Activated naive CD8-positive, alpha-beta T cell treated with anti-CD3 and anti-CD28 coated beads for 36 hours (primary cell): ENCODE measurements around the gene TRPM5. TPM values are rescaled to one million over a fixed set of nuclear protein-coding genes. Genes with fewer than 3 reads are reported as not detected.
A peak's percentile ranks its signal among the peaks of the same experiment; 100 is the strongest.
"Not testable (repeated sequence)": the region's sequence is repeated elsewhere in the genome, so short reads cannot be mapped to it uniquely, and the experiment has no call there.

Source experiments
- DNase-seq: peaks from one replicate; pipeline ENCODE4 v3.0.0; 2021
- H3K27ac Mint-ChIP-seq: one replicate; pipeline ENCODE4 v1.8.0; 2022; ENCODE audit warnings: mild to moderate bottlenecking, moderate library complexity, mixed read lengths
- H3K27me3 Mint-ChIP-seq: one replicate; pipeline ENCODE4 v1.8.0; 2022; ENCODE audit warnings: mild to moderate bottlenecking, mixed read lengths
- H3K36me3 Mint-ChIP-seq: one replicate; pipeline ENCODE4 v1.8.0; 2021; ENCODE audit warnings: mild to moderate bottlenecking, mixed read lengths
- H3K4me1 Mint-ChIP-seq: one replicate; pipeline ENCODE4 v1.8.0; 2021; ENCODE audit warnings: mixed read lengths
- H3K4me3 Mint-ChIP-seq: one replicate; pipeline ENCODE4 v1.8.0; 2022; ENCODE audit warnings: mild to moderate bottlenecking, moderate library complexity, mixed read lengths
- H3K9me3 Mint-ChIP-seq: one replicate; pipeline ENCODE4 v1.8.0; 2022; ENCODE audit warnings: mixed read lengths
- total RNA-seq, 2 experiments: library from RNA; stranded (reverse); gene quantifications; one replicate each; pipeline ENCODE4 v1.2.3, GENCODE V29; 2021

Gene TRPM5, protein sequence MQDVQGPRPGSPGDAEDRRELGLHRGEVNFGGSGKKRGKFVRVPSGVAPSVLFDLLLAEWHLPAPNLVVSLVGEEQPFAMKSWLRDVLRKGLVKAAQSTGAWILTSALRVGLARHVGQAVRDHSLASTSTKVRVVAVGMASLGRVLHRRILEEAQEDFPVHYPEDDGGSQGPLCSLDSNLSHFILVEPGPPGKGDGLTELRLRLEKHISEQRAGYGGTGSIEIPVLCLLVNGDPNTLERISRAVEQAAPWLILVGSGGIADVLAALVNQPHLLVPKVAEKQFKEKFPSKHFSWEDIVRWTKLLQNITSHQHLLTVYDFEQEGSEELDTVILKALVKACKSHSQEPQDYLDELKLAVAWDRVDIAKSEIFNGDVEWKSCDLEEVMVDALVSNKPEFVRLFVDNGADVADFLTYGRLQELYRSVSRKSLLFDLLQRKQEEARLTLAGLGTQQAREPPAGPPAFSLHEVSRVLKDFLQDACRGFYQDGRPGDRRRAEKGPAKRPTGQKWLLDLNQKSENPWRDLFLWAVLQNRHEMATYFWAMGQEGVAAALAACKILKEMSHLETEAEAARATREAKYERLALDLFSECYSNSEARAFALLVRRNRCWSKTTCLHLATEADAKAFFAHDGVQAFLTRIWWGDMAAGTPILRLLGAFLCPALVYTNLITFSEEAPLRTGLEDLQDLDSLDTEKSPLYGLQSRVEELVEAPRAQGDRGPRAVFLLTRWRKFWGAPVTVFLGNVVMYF (N-terminal part only)
- not detected for total RNA-seq

DNA sequence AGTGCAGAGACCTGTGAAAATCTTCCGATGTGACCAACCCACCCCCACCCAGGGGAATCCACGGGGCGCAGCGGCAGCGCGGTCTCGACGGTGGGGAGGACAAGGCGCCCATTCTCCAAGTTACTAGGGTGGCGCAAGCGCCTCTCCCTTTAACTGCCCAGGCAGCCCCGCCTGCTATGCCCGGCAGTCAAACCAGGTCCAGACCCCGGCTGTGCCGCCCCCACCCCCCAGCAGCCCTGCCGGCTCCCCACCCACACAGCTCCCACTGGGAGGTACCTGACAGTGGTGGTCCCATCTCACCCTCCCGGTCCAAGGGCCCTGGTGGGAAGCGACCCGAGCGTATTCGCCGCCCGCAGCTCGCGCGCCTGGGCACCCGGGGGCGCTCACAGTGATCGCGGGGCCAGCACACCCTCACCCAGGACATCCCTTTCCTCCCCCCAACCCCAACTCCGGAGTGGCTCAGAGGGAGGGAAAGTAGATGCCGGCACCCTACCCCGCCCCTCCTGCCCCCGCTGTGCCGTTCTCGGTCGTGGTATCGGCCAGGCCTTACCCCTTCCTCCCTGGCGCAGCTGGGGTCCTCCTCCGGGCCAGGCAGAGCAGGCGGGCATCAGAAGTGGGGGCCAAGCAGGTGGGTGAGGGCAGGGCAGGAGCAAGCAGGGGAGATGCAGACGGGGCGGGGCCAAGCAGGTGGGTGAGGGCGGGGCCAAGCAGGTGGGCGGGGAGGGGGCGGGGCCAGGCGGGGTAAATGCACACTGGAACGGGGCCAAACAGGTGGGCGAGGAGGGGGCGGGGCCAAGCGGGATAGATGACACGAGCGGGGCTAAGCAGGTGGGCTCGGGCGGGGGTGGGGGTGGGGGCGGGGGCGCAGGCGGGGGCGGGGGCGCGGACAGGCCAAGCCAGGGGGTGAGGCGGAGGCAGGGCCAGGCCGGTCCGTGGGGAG is at the start of gene TRPM5:
TRPM5 (minus strand) TSS at position 634 of the 940 bp plus-strand sequence. CDS start 21,478 bp downstream, outside the sequence.
- H3K4me1 Mint-ChIP-seq: peaks cover 25% of the 10 kb centered on the region
- H3K27ac Mint-ChIP-seq: peak within 1 kb of the TSS; percentile 58
- no peaks in the 10 kb centered on the region for H3K9me3 Mint-ChIP-seq
- no peaks in the 10 kb centered on the region for H3K27me3 Mint-ChIP-seq
- H3K4me3 Mint-ChIP-seq: peak within 1 kb of the TSS; percentile 87
- H3K36me3 Mint-ChIP-seq: no peaks in the 10 kb centered on the region
- DNase-seq: peak; percentile 67

DNA sequence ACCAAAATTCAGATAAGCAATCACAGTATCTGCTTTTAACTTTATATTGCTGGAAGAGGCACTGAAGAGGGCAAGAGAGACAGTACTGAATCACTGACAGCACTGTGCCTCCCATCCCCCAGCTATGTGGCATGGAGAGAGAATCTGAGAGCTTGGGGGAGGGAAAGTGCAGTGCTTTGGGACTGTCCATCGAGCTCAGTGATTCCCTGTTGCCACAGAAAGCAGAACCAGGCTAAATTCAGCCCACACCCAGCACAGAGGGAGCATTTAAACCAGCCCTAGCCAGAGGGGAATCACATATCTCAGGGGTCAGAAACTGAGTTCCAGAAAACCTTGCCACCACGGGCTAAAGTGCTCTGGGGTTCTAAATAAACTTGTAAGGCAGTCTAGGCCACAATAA is 44.8 kb upstream of the TRPM5 start:
- no peaks in the 10 kb centered on the region for H3K27me3 Mint-ChIP-seq
- H3K36me3 Mint-ChIP-seq: peaks cover 68% of the 10 kb centered on the region
- H3K27ac Mint-ChIP-seq: no peak overlapping the region
- no peak overlapping the region for H3K4me3 Mint-ChIP-seq
- peaks cover 43% of the 10 kb centered on the region for H3K9me3 Mint-ChIP-seq
- H3K4me1 Mint-ChIP-seq: no peaks in the 10 kb centered on the region
- no peak for DNase-seq

DNA sequence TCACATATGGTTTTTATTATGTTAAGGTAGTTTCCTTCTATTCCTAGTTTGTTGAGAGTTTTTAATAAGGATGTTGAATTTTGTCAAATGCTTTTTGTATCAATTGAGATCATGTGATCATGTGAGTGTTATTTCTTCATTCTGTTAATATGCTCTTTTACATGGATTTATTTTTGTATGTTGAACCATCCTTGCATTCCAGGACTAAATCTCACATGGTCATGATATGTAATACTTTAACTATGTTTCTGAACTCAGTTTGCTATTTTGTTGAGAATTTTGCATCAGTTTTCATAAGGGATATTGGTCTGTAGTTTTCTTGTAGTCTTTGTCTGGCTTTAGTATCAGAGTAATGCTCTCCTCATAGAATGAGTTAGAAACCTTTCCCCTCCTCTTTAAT is 43.7 kb upstream of the TRPM5 start:
- no peaks in the 10 kb centered on the region for H3K27me3 Mint-ChIP-seq
- H3K9me3 Mint-ChIP-seq: peaks cover 36% of the 10 kb centered on the region
- no peak overlapping the region for H3K27ac Mint-ChIP-seq
- no peak for DNase-seq
- H3K4me3 Mint-ChIP-seq: no peak overlapping the region
- H3K4me1 Mint-ChIP-seq: no peaks in the 10 kb centered on the region
- H3K36me3 Mint-ChIP-seq: peaks cover 62% of the 10 kb centered on the region

DNA sequence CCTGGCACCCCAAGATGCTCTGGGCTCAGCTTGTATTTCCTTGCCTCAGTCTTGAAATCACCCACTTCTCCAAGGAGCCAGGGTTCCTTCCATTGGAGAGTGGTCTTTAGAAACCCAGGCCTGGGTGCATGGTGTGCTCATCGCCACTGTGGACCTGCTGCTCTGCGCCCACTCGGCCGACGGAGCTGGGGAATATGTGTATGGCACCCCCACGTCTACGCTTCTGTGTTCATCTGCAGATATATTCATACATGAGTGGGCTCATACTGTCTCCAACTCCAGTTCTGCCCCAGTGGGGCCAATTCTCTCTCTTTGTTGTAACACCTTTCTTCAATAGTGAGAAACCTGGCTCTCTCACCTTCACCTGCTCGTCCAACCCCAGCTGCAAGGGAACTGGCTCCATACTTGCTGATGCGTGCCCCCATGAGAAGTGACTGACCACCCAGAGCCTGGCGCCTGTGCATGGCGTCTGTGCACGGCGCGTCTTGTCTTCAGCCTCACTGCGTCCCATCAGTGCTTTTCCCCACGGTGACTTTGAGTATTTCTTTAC is 40.3 kb upstream of the TRPM5 start:
- H3K4me1 Mint-ChIP-seq: peaks cover 24% of the 10 kb centered on the region
- H3K27me3 Mint-ChIP-seq: no peaks in the 10 kb centered on the region
- no peak overlapping the region for H3K27ac Mint-ChIP-seq
- no peak for DNase-seq
- no peak overlapping the region for H3K4me3 Mint-ChIP-seq
- peaks cover 55% of the 10 kb centered on the region for H3K36me3 Mint-ChIP-seq
- peaks cover 35% of the 10 kb centered on the region for H3K9me3 Mint-ChIP-seq

DNA sequence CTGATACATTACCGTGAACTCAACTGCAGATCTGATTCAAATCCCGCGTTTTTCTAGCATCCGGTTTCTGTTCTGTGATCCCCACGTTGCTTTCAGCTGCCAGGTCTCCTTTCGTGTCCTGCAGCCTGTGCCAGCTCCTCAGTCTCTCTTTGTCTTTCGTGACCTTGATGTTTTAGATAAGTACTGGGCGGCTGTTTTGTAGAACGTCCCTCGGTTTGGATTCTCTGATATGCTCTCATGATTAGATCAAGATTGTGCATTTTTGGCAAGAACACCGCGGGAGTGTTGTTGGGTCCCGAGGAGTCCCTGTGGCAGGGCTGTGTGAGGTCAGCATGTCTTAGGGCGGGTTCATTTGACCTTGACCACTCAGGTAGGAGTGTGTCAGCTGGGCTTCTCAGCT is 39.1 kb upstream of the TRPM5 start:
- Mint-ChIP-seq H3K9me3 (peaks cover 37% of the 10 kb centered on the region), H3K36me3 (peaks cover 54% of the 10 kb centered on the region)

DNA sequence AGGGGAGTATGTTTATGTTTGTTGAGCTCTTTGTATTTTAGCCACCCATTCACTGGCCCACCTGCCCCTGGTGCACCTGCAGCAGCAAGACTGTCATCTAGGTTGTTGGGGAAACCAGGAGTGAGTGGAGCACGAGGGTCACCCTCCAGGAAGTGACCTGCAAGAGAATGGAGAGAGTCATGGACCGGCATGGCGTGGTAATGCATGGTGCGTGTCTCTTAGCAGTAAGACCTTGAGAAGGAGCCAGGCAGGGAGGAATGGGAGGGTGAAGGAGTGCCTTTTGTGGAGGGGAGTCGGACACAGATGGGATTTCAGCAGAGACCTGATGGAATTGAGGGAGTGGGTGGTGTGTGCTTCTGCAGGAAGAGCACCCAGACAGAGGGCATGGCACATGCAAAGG is 38.4 kb upstream of the TRPM5 start:
- Mint-ChIP-seq H3K36me3 (peaks cover 53% of the 10 kb centered on the region), H3K4me3 (no peak overlapping the region), H3K4me1 (peaks cover 24% of the 10 kb centered on the region), H3K9me3 (peaks cover 35% of the 10 kb centered on the region), H3K27me3 (no peaks in the 10 kb centered on the region), H3K27ac (no peak overlapping the region)
- DNase-seq: no peak

More for the DNA sequence above, 39.1 kb upstream of the TRPM5 start:
- no peaks in the 10 kb centered on the region for H3K27me3 Mint-ChIP-seq
- no peak overlapping the region for H3K4me3 Mint-ChIP-seq
- no peak overlapping the region for H3K27ac Mint-ChIP-seq
- DNase-seq: no peak
- H3K4me1 Mint-ChIP-seq: peaks cover 24% of the 10 kb centered on the region

DNA sequence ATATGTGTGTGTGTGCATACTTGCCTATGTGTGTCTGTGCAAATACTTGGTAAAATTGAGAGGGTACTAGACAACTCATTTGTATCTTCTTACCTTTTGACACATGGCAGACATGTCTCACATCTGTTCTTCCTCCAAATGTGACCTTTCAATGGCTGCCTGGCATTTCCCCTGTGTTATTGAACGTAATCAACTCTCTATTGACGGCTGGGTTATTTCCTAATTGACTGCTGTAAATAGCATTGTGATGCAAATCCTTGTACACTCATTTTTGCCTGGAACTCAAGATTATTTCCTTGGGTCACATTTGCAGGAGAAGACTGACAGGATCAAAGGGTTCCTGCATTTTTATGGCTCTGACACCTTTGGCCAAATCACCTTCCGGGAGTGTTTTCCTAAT is 37.9 kb upstream of the TRPM5 start:
- H3K27me3 Mint-ChIP-seq: no peaks in the 10 kb centered on the region
- no peak overlapping the region for H3K4me3 Mint-ChIP-seq
- peaks cover 24% of the 10 kb centered on the region for H3K4me1 Mint-ChIP-seq
- H3K36me3 Mint-ChIP-seq: peaks cover 52% of the 10 kb centered on the region
- H3K9me3 Mint-ChIP-seq: peaks cover 34% of the 10 kb centered on the region
- no peak for DNase-seq
- H3K27ac Mint-ChIP-seq: no peak overlapping the region

DNA sequence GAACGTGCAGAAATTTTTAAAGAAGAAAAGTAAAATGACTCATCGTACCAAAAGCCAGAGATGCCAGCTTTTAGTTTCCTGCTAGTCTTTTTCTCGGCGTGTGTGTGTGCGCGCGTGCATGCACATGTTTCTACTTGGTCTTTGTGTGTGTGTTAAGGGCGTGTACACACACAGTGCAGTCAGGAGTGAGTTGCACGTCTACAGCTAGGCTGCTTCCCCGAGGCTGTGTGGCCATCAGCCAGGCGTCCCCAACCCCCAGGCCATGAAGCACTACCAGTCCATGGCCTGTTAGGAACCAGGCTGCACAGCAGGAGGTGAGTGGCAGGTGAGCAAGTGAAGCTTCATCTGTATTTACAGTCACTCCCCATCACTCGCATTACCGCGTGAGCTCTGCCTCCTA is 36.9 kb upstream of the TRPM5 start:
- H3K4me3 Mint-ChIP-seq: peak overlapping the region; percentile 79
- no peaks in the 10 kb centered on the region for H3K27me3 Mint-ChIP-seq
- peak overlapping the region; percentile 85 for H3K27ac Mint-ChIP-seq
- no peak for DNase-seq
- H3K4me1 Mint-ChIP-seq: peaks cover 24% of the 10 kb centered on the region
- H3K9me3 Mint-ChIP-seq: peaks cover 29% of the 10 kb centered on the region
- H3K36me3 Mint-ChIP-seq: peaks cover 49% of the 10 kb centered on the region

DNA sequence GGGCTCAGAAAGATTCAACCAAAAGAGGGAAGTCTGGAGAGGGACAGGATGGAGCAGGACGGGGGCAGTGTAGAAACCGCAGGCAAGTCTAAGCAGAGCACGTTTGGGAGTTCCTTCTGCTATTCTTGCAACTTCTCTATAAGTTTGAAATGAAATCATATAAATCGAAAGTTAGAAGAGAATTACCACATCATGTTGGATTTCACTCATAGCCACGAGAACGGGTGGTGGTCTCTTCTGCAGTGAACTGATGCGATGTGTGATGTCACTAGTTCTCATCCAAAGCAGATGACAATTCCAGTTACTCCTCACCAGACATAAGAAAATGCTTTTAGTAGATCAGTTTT is 36.5 kb upstream of the TRPM5 start:
- H3K27ac Mint-ChIP-seq: peak overlapping the region; percentile 85
- H3K36me3 Mint-ChIP-seq: peaks cover 45% of the 10 kb centered on the region
- peak overlapping the region; percentile 79 for H3K4me3 Mint-ChIP-seq
- peaks cover 29% of the 10 kb centered on the region for H3K9me3 Mint-ChIP-seq
- DNase-seq: no peak
- H3K27me3 Mint-ChIP-seq: no peaks in the 10 kb centered on the region
- H3K4me1 Mint-ChIP-seq: peaks cover 24% of the 10 kb centered on the region

DNA sequence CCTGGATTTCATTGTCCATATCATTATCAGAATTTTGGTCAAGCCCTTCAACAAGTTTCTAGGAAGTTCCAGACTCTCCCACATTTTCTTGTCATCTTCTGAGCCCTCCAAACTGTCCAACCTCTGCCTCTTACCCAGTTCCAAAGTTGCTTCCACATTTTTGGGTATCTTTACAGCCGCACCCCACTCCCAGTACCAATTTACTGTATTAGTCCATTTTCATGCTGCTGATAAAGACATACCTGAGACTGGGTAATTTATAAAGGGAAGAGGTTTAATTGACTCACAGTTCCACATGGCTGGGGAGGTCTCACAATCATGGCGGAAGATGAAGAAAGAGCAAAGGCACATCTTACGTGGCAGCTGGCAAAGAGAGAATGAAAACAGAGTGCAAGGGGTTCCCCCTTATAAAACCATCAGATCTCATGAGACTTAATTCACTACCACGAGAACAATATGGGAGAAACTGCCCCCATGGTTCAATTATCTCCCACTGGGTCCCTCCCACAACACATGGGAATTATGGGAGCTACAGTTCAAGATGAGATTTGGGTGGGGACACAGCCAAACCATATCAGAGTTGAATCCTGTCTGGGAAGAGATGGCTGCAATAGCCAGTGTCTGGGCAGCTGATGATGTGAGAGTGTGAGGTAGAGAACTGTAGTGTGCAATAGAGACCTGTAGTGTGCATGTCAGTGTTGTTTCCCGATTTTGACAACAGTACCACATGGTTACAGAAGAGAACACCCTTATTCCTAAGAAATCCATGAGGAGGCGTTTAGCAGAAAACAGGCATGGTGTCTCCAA is 36.0 kb upstream of the TRPM5 start:
- peaks cover 39% of the 10 kb centered on the region for H3K36me3 Mint-ChIP-seq
- peak overlapping the region; percentile 79 for H3K4me3 Mint-ChIP-seq
- peaks cover 24% of the 10 kb centered on the region for H3K4me1 Mint-ChIP-seq
- DNase-seq, H3K27me3 Mint-ChIP-seq: not testable (repeated sequence)
- H3K9me3 Mint-ChIP-seq: peaks cover 25% of the 10 kb centered on the region
- peak overlapping the region; percentile 85 for H3K27ac Mint-ChIP-seq

DNA sequence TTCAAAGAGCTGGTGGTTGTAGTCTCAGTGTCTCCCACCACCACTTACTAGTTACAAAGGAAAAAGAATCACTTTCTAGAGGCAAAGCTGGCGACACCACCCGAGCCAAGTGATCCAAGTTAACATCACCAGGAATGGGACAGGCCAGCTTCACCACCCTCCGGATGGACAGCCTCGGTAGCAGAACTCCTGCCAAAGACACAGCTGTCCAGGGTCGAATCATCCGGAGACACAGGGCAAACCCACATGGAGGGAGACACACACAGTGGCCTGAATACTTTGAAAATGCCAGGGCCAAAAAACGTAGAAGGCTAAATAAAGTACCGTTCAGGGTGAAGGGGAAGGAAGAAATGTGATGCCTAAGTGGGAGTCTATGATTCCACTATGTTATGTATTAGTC is 33.6 kb upstream of the TRPM5 start:
- H3K9me3 Mint-ChIP-seq: peaks cover 25% of the 10 kb centered on the region
- H3K27me3 Mint-ChIP-seq: no peaks in the 10 kb centered on the region
- H3K27ac Mint-ChIP-seq: no peak overlapping the region
- peaks cover 33% of the 10 kb centered on the region for H3K36me3 Mint-ChIP-seq
- no peak for DNase-seq
- peaks cover 29% of the 10 kb centered on the region for H3K4me1 Mint-ChIP-seq
- H3K4me3 Mint-ChIP-seq: no peak overlapping the region

DNA sequence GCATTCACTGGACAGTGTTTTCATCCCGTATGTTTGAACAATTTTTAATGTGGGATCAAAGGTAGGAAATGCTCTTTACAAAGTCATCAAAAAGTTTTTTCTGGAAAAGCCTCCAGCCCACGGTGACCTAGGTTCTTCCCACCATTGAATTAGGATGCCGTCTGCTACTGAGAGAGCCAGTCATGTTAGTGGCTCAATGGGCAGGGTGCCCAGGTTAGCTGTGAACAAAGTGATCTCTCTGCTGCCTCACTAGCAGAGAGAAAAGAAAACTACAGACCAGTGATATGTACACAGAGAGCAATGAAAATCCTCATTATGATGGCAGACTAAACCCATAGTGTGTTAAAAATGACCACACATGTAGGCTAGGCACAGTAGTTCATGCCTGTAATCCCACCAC is 32.9 kb upstream of the TRPM5 start:
- Mint-ChIP-seq H3K27me3 (no peaks in the 10 kb centered on the region), H3K27ac (no peak overlapping the region), H3K4me1 (peaks cover 28% of the 10 kb centered on the region), H3K9me3 (peaks cover 25% of the 10 kb centered on the region), H3K36me3 (peaks cover 33% of the 10 kb centered on the region), H3K4me3 (no peak overlapping the region)
- DNase-seq: no peak

DNA sequence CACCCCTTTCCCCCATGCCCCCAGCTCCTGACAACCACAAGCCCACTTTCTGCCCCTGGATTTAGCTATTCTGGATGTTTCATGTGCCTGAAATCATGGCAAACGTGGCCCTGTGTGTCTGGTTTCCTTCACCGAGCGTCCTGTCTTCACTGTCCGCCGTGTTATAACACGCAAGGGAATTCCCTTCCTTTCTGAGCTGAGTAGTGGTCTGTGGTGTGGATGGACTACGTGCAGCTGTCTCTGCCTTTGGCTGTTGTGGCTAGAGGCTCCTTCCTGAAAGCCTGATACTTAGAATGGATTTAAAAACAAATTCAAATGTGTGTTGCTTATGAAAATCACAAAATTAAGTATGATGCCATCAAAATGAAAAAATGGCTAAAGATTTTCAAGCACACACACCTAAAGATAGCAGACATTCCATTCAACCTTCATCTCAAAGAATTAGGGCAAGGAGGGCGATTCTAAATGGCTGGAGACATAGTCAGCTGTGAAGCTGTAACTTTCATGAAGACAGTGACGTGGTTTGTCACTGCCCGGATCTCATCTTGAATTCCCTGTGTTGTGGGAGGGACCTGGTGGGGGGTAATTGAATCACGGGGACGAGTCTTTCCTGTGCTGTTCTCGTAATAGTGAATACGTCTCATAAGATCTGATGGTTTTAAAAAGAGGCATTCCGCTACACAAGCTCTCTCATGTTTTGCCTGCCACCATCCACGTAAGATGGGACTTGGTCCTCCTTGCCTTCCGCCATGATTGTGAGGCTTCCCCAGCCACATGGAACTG is 31.0 kb upstream of the TRPM5 start:
- H3K27ac Mint-ChIP-seq: no peak overlapping the region
- no peak for DNase-seq
- peaks cover 22% of the 10 kb centered on the region for H3K9me3 Mint-ChIP-seq
- no peaks in the 10 kb centered on the region for H3K27me3 Mint-ChIP-seq
- no peak overlapping the region for H3K4me3 Mint-ChIP-seq
- peaks cover 30% of the 10 kb centered on the region for H3K36me3 Mint-ChIP-seq
- peaks cover 18% of the 10 kb centered on the region for H3K4me1 Mint-ChIP-seq
